HG02981 (cell line): ENCODE measurements around the gene G6PC2.
"Not testable (repeated sequence)": the region's sequence is repeated elsewhere in the genome, so short reads cannot be mapped to it uniquely, and the experiment has no call there.

ENCODE experiments used
- ATAC-seq: cut with Tn5 transposase; IDR thresholded peaks from one replicate; pipeline ENCODE4 v1.9.1; 2021; ENCODE audit warnings: mild to moderate bottlenecking, moderate library complexity; ENCODE audit not compliant: unreplicated experiment

The G6PC2 gene

GRCh38 chr2:168904358-168904757, 3.3 kb downstream of the G6PC2 start:
- ATAC-seq, result no peak

DNA sequence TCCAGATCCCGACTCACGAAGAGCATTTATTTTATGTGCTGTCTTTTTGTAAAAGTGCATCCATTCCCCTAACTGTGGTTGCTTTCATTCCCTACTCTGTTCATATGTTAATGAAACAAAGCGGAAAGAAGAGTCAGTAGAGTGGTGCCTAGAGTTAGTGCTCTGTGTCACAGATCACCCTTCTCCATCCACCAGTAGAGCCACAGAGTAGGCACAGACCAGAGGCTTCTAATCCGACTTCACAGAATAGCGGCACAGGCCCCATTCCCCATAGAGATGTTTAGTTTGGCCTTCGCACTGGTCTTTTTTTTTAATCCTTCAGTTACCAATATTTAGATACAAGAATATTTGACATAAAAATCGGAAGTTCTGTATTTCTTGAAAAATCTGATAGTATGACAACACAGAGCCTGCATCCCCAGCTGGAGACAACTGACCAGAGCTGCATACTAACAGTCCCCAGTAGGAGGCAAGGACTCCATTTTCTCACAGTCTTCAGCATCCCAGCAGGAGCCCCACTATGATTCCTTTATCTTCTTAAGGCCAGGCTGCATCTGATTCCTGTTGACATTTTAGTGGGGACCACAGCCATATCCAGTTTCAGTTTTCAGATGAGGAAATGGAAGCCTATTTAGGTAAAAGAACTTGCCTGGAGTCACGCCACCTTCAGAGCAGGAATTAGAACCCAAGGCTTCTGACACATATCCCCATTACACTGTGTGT, 7.0 kb downstream of the G6PC2 start:
- ATAC-seq, result no peak

- ATAC-seq, result no peak
These were observed 9.2 kb downstream of the G6PC2 start for GRCh38 chr2:168910330-168910729.

- ATAC-seq, result no peak
These were observed 11.4 kb downstream of the G6PC2 start for GRCh38 chr2:168912466-168912865.

DNA sequence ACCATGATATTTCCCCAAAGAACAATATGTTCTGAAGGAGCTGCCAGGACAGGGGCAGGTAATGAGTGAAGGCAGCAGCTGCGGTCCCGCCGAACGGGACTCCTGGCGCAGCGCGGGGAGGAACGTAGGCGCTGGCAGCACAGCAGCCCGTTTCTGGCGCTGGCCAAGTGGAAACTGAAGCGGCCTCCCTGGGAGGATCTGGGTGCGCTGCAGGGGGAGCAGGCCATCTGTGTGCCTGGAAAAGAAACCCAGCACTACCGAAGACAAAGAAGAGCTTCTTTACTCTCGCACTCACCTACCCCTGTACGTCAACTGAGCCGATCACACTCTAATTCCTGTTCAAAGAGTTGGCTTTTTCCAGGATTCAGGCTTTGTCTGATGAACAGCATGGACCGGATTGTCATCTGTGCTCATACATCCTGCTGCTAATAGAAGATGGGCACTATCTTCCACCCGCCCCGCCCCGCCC, 11.8 kb downstream of the G6PC2 start:
- ATAC-seq, result no peak

GRCh38 chr2:168913495-168913894, 12.4 kb downstream of the G6PC2 start:
- no peak for ATAC-seq

GRCh38 chr2:168915441-168916330, 14.6 kb downstream of the G6PC2 start:
- ATAC-seq, result no peak

GRCh38 chr2:168916331-168916675, 15.2 kb downstream of the G6PC2 start:
- no peak for ATAC-seq

DNA sequence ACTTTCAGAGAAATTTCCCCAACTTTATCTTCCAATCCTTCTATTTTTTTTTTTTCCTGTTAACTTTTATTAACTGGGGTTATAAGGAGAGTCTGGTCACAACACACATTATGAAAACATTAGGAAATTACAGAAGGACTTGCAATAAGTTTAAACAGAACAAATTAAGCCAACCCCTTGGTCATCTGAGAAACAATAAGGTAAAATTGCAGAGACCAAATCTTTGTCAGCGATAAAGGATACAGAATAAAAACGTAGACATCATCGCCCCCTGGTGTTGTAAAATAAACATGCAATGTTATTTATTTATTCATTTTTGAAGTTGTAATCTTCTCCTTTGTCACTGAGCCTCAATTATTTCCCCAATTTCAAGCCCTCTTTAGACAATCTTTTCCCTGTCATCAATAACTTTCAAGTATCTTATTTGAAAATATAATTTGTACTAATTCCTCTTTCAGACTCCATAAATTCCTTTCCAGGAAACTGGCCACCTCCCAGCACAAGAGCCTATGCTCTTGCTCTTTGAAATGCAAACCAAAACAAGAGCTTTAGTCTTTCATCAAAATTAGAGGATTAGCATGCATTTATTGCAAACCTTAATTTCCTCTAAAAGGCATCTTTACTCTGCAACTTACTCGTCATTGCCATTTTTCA, 19.5 kb downstream of the G6PC2 start:
- peak; percentile 48 for ATAC-seq

- no peak for ATAC-seq
These were observed 25.7 kb downstream of the G6PC2 start for GRCh38 chr2:168926621-168927386.

GRCh38 chr2:168928113-168928831, 27.2 kb downstream of the G6PC2 start:
- ATAC-seq, result no peak

- no peak for ATAC-seq
These were observed 27.9 kb downstream of the G6PC2 start for GRCh38 chr2:168929031-168929430.

DNA sequence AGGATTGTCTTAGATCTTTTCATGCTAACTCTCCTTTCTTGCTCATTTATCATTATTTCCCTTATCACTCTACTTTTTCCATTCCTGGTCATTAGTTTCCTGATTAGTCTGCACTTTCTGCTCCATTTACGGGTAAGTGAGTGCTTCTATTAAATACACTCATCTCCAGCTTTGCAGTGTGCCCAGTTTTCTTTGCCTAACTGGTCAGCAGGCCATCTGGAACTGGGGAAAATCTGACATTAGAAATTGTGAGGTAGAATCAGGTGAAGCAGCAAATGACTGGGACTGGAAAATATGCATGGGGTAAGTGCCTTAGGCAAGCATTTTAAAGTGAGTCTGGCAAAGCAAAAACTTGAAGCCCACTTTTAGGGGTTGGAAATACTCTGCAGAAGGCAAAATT, 29.2 kb downstream of the G6PC2 start:
- no peak for ATAC-seq

DNA sequence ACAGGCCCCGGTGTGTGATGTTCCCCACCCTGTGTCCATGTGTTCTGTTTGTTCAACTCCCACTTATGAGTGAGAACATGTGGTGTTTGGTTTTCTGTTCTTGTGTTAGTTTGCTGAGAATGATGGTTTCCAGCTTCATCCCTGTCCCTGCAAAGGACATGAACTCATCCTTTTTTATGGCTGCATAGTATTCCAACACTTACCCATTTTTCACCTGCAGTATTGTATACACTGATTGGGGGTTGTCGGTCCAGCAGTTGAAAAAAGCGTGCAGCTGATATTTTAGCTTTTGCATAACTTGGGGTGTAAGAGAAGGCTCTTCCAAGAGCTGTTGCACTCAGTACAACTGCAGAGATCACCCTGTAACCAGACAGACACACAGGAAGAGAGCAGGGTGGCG, 31.1 kb downstream of the G6PC2 start:
- ATAC-seq, result not testable (repeated sequence)

DNA sequence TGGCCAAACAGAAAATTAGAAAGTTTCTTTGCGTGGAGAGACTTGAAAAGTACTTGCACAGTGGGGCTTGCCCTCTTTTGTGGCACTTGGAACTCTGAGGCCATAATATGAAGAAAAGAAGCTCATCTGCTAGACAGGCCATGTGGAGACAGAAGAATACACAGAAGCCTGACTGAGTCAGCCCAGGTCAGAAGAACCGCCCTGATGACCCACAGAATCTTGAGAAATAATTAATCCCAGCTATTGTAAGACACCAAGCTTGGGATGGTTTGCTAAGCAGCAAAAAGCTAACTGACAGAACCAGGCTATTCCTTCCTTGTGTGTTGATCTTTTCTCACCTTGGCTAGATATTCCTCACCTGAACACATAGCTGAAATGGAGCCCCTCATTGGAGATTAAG, 33.7 kb downstream of the G6PC2 start:
- no peak for ATAC-seq

DNA sequence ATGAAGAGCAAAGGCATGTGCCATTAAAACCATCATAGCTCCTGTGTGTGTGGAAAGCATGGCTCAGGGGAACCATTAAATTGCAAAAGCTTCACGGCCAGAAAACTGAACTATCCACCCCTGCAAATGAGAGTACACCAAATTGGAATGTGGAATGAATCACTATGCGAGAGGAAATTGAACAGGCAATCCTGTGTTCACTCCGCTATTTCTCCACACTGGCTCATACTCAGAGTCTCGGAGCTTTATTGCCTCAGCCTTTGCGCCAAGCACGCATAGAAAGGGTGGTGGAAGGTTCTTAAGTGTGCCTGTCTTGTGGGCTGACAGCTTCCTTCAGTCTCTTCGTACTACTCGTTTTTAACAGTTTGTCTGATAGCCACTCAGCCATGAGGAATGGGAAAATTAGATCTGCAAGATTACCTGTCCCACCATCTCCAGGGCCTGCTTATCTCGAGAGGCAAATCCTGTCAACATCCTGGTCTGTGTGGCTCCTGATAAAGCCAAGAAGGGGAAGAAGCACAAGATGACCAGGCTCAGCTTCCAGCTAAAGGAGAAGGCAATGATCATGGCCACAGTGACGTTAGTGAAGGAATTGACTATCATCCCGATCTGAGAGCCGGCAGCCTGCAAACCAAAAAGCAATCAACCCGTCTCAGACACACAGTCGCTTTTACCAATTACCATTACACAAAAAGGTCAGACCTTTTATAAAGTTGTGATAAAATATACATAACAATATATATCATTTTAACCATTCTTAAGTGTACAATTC, 34.9 kb downstream of the G6PC2 start:
- no peak for ATAC-seq

- ATAC-seq, result no peak
These were observed 38.0 kb downstream of the G6PC2 start for GRCh38 chr2:168939061-168939460.

DNA sequence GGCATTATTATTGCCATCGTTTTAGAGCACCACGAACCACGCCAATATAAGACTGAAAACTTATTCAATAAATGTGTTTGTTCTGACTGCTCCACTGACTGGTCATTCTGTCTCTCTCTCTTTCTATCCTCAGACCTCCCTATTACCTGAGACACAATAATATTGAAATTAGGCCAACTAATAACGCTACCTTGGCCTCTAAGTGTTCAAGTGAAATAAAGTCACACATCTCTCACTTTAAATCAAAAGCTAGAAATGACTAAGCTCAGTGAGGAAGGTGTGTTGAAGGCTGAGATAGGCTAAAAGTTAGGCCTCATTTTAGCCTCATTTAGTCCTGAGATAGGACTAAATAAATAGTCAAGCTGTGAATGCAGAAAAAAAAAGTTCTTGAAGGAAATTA, 38.8 kb downstream of the G6PC2 start:
- ATAC-seq, result no peak

DNA sequence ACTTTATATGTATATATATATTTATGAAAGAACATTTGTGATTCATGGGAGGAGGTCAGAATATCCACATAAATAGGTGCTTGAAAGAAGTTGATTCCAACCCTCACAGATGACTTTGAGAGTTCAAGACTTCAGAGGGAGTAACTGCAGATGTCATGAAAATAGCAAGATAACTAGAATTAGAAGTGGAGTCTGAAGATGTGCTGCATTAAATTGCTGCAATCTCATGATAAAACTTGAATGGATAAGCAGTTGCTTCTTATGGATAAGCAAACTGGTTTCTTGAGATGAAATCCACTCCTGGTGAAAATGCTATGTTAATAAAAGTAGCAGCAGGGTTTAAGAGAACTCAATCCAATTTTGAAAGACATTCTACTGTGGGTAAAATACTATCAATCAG, 40.2 kb downstream of the G6PC2 start:
- ATAC-seq, result no peak

- no peak for ATAC-seq
These were observed 43.0 kb downstream of the G6PC2 start for GRCh38 chr2:168944065-168944464.
